Kidney tubule cell (primary cell): ENCODE measurements around the gene RBM33.

Source experiments
- DNase-seq: peaks from one replicate; pipeline ENCODE4 v3.0.0-alpha.2; 2018; ENCODE audit warnings: low spot score

The RBM33 gene

GRCh38 chr7:155796381-155797261 lies 152.2 kb downstream of the RBM33 start:
- peak; percentile 53 for DNase-seq

- no peak for DNase-seq
These were observed 153.1 kb downstream of the RBM33 start for GRCh38 chr7:155797262-155798250.

GRCh38 chr7:155798673-155799439 lies 154.4 kb downstream of the RBM33 start:
- no peak for DNase-seq

GRCh38 chr7:155799514-155799913 lies 155.1 kb downstream of the RBM33 start:
- DNase-seq, result no peak

GRCh38 chr7:155800301-155800700 lies 155.8 kb downstream of the RBM33 start:
- no peak for DNase-seq

GRCh38 chr7:155800741-155801267 lies 156.3 kb downstream of the RBM33 start:
- no peak for DNase-seq

GRCh38 chr7:155802291-155802690 lies 157.8 kb downstream of the RBM33 start:
- no peak for DNase-seq

GRCh38 chr7:155802906-155803417 lies 158.5 kb downstream of the RBM33 start:
- no peak for DNase-seq

- peak; percentile 81 for DNase-seq
These were observed 159.2 kb downstream of the RBM33 start for GRCh38 chr7:155803418-155804376.

GRCh38 chr7:155804431-155804831 lies 160.0 kb downstream of the RBM33 start:
- no peak for DNase-seq

GRCh38 chr7:155804897-155805825 lies 160.7 kb downstream of the RBM33 start:
- DNase-seq, result peak; percentile 68

GRCh38 chr7:155805826-155806095 lies 161.3 kb downstream of the RBM33 start:
- no peak for DNase-seq

GRCh38 chr7:155806096-155806871 lies 161.8 kb downstream of the RBM33 start:
- no peak for DNase-seq

- DNase-seq, result peak; percentile 41
These were observed 162.7 kb downstream of the RBM33 start for GRCh38 chr7:155807065-155807671.

- DNase-seq, result peak; percentile 79
These were observed 163.5 kb downstream of the RBM33 start for GRCh38 chr7:155807789-155808548.

GRCh38 chr7:155808549-155809331 lies 164.3 kb downstream of the RBM33 start:
- DNase-seq, result peak; percentile 75
